LNCaP clone FGC (cell line): Measurements from ENCODE around the gene ZNF616.
A peak's percentile ranks its signal among the peaks of the same experiment; 100 is the strongest.

Source experiments
- DNase-seq: peaks from one replicate; pipeline ENCODE4 v3.0.0-alpha.2; 2011; ENCODE audit warnings: low read depth
- H3K4me3 ChIP-seq: 2 replicates; pipeline ENCODE4 v1.5.1; 2011; ENCODE audit warnings: mild to moderate bottlenecking, low read depth, low read length, control low read depth
- TF ChIP-seq, protein P1 (sequence below): IDR thresholded peaks from 2 replicates; pipeline ENCODE4 v1.5.1; 2012; ENCODE audit warnings: mild to moderate bottlenecking; ENCODE audit not compliant: control insufficient read depth, insufficient read depth; ENCODE audit errors: extremely low read depth

Gene ZNF616

DNA sequence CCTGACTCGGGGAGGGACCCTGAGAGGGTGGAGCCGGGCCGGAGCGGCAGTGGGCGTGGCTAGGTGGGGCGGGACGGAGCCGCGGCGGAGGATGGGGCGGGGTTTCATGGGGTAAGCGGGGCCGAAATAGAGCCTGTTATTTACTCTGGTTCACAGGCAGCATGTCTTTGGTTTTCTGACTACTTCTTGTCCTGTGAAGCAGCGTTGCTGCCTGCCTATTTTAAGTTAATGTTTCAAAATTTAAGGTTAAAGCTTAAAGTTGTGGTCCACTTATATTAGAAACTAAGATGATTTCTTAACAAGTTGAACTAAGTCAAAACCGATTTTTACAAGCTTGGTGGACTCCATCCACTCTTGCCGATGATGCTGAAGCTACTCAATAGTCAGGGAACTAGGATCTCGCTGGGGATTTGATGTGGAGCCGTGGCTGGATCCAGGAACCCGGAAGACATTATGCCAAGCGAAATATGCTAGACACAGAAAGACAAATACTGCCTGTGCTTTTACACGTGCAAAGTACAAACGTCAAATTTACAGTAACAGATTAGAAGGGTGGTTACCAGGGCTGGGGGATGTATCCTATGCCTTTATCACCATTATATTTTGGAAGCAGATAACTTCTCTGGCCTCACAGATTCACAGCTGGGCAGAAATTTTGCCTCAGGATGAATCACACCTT, 433 bp upstream of the ZNF616 start:
- peak overlapping the region; percentile 72 for H3K4me3 ChIP-seq
- DNase-seq, result no peak
- TF ChIP-seq, protein P1, sequence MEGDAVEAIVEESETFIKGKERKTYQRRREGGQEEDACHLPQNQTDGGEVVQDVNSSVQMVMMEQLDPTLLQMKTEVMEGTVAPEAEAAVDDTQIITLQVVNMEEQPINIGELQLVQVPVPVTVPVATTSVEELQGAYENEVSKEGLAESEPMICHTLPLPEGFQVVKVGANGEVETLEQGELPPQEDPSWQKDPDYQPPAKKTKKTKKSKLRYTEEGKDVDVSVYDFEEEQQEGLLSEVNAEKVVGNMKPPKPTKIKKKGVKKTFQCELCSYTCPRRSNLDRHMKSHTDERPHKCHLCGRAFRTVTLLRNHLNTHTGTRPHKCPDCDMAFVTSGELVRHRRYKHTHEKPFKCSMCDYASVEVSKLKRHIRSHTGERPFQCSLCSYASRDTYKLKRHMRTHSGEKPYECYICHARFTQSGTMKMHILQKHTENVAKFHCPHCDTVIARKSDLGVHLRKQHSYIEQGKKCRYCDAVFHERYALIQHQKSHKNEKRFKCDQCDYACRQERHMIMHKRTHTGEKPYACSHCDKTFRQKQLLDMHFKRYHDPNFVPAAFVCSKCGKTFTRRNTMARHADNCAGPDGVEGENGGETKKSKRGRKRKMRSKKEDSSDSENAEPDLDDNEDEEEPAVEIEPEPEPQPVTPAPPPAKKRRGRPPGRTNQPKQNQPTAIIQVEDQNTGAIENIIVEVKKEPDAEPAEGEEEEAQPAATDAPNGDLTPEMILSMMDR, result no peak

DNA sequence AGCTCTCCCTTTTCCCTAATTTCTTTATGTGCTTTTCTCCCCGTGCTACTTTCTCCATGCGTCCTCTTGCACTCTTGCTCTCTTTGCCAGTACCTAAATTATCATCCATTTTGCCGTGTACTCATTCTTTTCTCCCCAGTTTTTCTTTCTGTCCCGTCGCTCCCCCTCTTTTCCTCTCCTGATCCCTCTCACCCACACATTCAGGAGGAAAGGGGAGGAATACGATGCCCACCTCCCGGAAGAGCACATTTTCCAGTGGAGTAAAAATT, 821 bp downstream of the ZNF616 start:
- peak overlapping the region; percentile 72 for H3K4me3 ChIP-seq
- TF ChIP-seq, protein P1, result no peak
- DNase-seq, result no peak

DNA sequence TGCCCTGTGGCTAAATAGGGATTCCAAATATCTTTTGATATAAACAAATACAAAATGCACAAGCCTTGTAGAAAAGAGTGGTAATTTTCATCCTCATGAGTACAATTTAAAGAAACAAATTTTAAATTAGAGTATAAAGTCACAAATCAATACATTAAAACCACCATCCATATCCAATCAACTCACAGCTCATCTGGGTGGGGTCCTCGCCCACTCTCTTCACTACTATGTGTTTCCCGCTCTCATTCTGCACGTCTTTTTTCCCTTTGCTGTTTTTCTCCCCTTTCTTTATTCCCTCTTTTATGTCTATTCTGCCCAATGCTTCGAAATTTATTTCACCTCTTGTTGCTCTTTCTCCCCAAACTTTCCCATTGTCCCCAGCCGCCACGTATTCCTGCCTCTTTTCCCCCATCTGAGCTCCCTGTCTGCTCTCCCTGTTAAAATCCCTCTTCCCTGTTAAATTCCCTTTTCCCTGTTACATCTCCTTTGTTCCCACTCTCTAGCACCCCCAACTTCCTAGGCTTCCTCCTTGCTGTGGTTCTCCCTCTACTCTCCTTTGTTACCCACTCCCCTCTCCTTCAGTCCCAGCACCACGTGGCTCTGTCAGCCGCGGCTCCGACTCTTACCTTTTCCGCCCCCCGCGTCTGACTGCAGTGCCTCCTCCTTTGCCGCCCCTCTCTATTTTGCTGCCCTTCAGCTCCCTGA, 1.3 kb downstream of the ZNF616 start:
- H3K4me3 ChIP-seq, result peak overlapping the region; percentile 72
- TF ChIP-seq, protein P1, result no peak
- no peak for DNase-seq

DNA sequence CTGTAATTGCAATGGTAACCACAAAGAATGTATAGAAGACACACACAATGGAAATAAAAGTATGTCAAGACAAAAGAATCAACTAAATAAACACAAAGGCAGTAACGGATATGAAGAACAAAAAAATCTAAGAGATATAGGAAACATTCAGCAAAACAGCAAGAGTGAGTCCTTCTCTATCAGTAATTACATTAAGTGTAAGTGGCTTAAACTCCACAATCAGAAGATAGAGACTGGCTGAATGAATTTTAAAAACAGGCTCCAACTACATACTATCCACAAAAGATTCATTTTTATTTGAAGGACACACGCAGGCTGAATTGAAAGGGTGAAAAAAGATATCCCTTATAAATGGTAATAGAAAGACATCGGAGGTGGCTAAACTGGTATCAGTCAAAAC, 19.5 kb downstream of the ZNF616 start:
- TF ChIP-seq, protein P1, result no peak
- H3K4me3 ChIP-seq, result no peak overlapping the region

DNA sequence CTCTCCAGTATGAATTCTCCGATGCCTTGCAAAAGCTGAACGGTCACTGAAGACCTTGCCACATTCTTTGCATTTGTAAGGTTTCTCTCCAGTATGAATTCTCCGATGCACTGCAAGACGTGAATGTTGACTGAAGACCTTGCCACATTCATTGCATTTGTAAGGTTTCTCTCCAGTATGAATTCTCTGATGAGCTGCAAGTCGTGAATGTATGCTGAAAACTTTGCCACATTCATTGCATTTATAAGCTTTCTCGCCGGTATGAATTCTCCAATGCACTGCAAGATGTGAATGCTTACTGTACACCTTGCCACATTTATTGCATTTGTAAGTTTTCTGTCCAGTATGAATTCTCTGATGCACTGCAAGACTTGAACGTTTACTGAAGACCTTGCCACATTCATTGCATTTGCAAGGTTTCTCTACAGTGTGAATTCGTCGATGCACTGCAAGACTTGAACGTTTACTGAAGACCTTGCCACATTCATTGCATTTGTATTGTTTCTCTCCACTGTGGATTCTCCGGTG, 24.1 kb downstream of the ZNF616 start:
- no peak overlapping the region for H3K4me3 ChIP-seq
- TF ChIP-seq, protein P1, result no peak
- DNase-seq, result no peak

More for the DNA sequence above, 19.5 kb downstream of the ZNF616 start:
- no peak for DNase-seq

DNA sequence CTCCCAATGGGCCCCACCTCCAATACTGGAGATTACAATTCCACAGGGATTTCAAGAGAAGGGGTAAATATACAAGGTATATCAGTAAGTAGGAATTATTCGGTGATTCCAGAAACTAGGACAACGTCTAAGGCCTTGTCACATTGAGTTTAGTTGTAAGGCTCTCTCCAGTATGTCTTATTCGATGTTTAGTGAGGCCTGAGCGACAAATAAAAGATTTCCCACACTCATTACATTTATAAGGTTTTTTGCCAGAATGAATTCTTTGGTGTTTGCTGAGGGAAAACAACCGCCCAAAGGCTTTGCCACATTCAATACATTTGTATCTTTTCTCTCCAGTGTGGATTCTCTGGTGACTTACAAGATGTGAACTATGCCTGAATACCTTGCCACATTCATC, 25.0 kb downstream of the ZNF616 start:
- TF ChIP-seq, protein P1, result no peak
- no peak overlapping the region for H3K4me3 ChIP-seq
- DNase-seq, result no peak

DNA sequence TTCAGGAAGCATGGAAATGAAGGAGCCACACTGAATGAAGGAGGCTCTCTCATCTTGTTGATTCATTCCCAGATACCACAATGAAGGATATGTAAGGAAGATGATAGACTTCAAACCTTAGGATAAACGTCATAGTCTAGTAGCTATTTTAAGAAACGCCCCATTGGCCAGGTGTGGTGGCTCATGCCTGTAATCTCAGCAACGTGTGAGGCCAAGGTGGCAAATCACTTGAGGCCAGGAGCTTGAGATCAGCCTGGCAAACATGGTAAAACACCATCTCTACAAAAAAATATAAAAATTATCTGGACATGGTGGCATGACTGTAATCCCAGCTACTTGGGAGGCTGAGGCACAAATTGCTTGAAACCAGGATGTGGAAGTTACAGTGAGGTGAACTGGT, 27.1 kb downstream of the ZNF616 start:
- no peak overlapping the region for H3K4me3 ChIP-seq
- TF ChIP-seq, protein P1, result no peak
- DNase-seq, result no peak
